Pancreas (tissue), 10 donors: ENCODE results near the gene GRID1. TPM values are rescaled to one million over a fixed set of nuclear protein-coding genes. Genes with fewer than 3 reads are reported as not detected.

Source experiments
- ATAC-seq, 4 donors: fragments of 200-7000 bp; cut with Tn5 transposase; one replicate each; pipeline versions ENCODE4 v1.8.0 to v1.9.1; 2020; ENCODE audit warnings: mild to moderate bottlenecking in 4 of 4, moderate library complexity in 4 of 4
- DNase-seq, 6 donors: peaks; one replicate each; pipeline ENCODE4 v3.0.0-alpha.2; 2020
- FAIRE-seq: peaks from 2 replicates; lab custom pipeline; 2012; peaks lifted over from hg19 to GRCh38; lab: Jason Lieb, UNC
- H3K27ac ChIP-seq, 4 donors: fragments of 200-600 bp; sonication (generic); 1 replicate in 3 of 4; 2 replicates in 1 of 4; pipeline versions ENCODE4 v1.5.0 to v1.8.0; 2020
- H3K27me3 ChIP-seq, 4 donors: fragments of 200-600 bp; one replicate each; pipeline ENCODE4 v1.8.0; 2021
- H3K36me3 ChIP-seq, 3 donors: fragments of 200-600 bp; sonication (generic) in 1 of 3; one replicate each; pipeline versions ENCODE4 v1.5.0 to v1.8.0; 2020 to 2021
- H3K4me1 ChIP-seq, 3 donors: fragments of 200-600 bp; one replicate each; pipeline ENCODE4 v1.8.0; 2021
- H3K4me3 ChIP-seq, 4 donors: fragments of 200-600 bp; sonication (generic) in 2 of 4; one replicate each; pipeline versions ENCODE4 v1.5.0 to v1.8.0; 2020 to 2021
- H3K9me3 ChIP-seq, 4 donors: fragments of 200-600 bp; one replicate each; pipeline ENCODE4 v1.8.0; 2021
- WGBS, 2 donors: extraction: QIAGEN DNeasy Blood & Tissue Kit; methylation state at CpG; one replicate each; pipeline ENCODE4 v1.1.7; 2013; 5-methylcytosine and 5-hydroxymethylcytosine counted together
- intact Hi-C, 3 donors: fragments of 100-400 bp; cut with DNase I; formaldehyde crosslinking; loops; one replicate each; pipeline versions ENCODE4 v1.11.1 to v1.14.2; 2022
- polyA plus RNA-seq, 2 donors: library from polyadenylated mRNA; stranded (reverse); fragments of 200-250 nt; gene quantifications; one replicate each; pipeline ENCODE4 v1.2.3, GENCODE V29; 2013
- total RNA-seq, 6 donors: library from RNA; stranded (reverse); fragmentation: NEBNext Ultra II Directional in 4 of 6; extraction: Animal tissue kit (Norgen Biotek cat#: 25700) in 4 of 6; gene quantifications; one replicate each; pipeline versions ENCODE4 v1.2.1 to v1.2.4, GENCODE V29; 2021 to 2023
- TF ChIP-seq, protein P1 (sequence below), 4 donors: fragments of 200-600 bp; sonication (generic) in 3 of 4; IDR thresholded peaks; one replicate each; pipeline versions ENCODE4 v1.5.0 to v1.8.0; 2021; ENCODE audit warnings: antibody characterized with exemption in 4 of 4
- donor health status: healthy with polysubstance abuse.
- donor health status: DM: no; HTN: no; CAD: no; lungs with moderate emphysema.
- donor health status: DM: no; HTN: no; CAD: no.
- donor health status: control.
- donor health status: control.
- donor health status: Bipolar disorder and iron deficiency.
- donor health status: DM: yes; HTN: yes; CAD: no.
- donor health status: DM: no; HTN: no; CAD: no.
- donor health status: DM: no; HTN: no; CAD: no.
- donor health status: DM: yes; HTN: yes; CAD: no.

The GRID1 gene
- total and polyA plus RNA-seq, 8 donors, result 0.05 to 1.5 (median 0.91) TPM

DNA sequence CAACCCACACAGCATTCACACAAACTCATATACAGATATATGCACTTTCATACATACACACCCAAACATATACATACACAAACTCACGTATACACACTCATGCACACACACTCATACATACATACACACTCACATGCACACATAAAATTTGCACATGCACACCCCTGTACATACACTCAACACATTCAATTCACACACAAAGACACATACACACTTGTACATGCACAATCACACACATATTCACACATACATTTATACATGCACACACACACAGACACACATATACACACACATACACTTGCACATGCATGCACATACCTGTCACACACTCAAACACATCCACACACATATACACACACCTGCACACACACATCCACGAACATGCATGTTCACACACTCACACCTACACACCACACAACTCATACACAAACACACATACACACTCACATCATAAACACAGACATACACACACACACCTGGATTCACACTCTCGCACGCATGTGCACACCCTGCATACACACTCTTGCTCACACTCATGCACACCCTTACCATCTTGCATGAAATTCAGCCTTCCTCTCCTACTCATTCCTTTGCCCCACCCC is 451.2 kb downstream of the GRID1 start:
- Histone ChIP-seq H3K27ac (no peak overlapping the region), H3K36me3 (no peaks in the 10 kb centered on the region), H3K4me3 (no peak overlapping the region), H3K27me3 (no peaks in the 10 kb centered on the region), H3K9me3 (no peaks in the 10 kb centered on the region), H3K4me1 (no peaks in the 10 kb centered on the region)
- WGBS, 2 donors, result 85 to 89% methylated on average over 4 of the region's 4 CpGs
- FAIRE-seq (no peak), DNase-seq (no peak), ATAC-seq (no peak)
- intact Hi-C loops, result no loop called here
- TF ChIP-seq, protein P1, sequence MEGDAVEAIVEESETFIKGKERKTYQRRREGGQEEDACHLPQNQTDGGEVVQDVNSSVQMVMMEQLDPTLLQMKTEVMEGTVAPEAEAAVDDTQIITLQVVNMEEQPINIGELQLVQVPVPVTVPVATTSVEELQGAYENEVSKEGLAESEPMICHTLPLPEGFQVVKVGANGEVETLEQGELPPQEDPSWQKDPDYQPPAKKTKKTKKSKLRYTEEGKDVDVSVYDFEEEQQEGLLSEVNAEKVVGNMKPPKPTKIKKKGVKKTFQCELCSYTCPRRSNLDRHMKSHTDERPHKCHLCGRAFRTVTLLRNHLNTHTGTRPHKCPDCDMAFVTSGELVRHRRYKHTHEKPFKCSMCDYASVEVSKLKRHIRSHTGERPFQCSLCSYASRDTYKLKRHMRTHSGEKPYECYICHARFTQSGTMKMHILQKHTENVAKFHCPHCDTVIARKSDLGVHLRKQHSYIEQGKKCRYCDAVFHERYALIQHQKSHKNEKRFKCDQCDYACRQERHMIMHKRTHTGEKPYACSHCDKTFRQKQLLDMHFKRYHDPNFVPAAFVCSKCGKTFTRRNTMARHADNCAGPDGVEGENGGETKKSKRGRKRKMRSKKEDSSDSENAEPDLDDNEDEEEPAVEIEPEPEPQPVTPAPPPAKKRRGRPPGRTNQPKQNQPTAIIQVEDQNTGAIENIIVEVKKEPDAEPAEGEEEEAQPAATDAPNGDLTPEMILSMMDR (IDR thresholded peaks at IDR 0.05), result no peak

GRCh38 chr10:85914720-85915119 is 451.9 kb downstream of the GRID1 start:
- no peak for FAIRE-seq
- 92 to 94% methylated on average over 3 of the region's 3 CpGs for WGBS, 2 donors

GRCh38 chr10:85908462-85908861 is 458.1 kb downstream of the GRID1 start:
- Histone ChIP-seq H3K27ac (no peak overlapping the region), H3K27me3 (no peaks in the 10 kb centered on the region), H3K4me3 (no peak overlapping the region), H3K36me3 (no peaks in the 10 kb centered on the region), H3K4me1 (no peaks in the 10 kb centered on the region), H3K9me3 (no peaks in the 10 kb centered on the region)
- WGBS, 2 donors, result 75 to 84% methylated on average over 3 of the region's 3 CpGs
- DNase-seq (no peak), ATAC-seq (no peak), FAIRE-seq (no peak)
- TF ChIP-seq, protein P1 (IDR thresholded peaks at IDR 0.05), result no peak
- intact Hi-C loops, result no loop called here

More at GRCh38 chr10:85914720-85915119, 451.9 kb downstream of the GRID1 start:
- no peak for ATAC-seq
- no peaks in the 10 kb centered on the region for H3K4me1 ChIP-seq
- TF ChIP-seq, protein P1 (IDR thresholded peaks at IDR 0.05), result no peak
- intact Hi-C loops, result no loop called here
- no peak overlapping the region for H3K27ac ChIP-seq
- no peak overlapping the region for H3K4me3 ChIP-seq
- H3K36me3 ChIP-seq, result no peaks in the 10 kb centered on the region
- H3K9me3 ChIP-seq, result no peaks in the 10 kb centered on the region
- DNase-seq, result no peak
- no peaks in the 10 kb centered on the region for H3K27me3 ChIP-seq

GRCh38 chr10:85902051-85902450 is 464.5 kb downstream of the GRID1 start:
- H3K9me3 ChIP-seq, result no peaks in the 10 kb centered on the region
- WGBS, 2 donors, result 65 to 75% methylated on average over 5 of the region's 5 CpGs
- ATAC-seq (no peak), FAIRE-seq (no peak), DNase-seq (no peak)
- H3K36me3 ChIP-seq, result no peaks in the 10 kb centered on the region
- intact Hi-C loops, result no loop called here
- H3K27me3 ChIP-seq, result no peaks in the 10 kb centered on the region
- TF ChIP-seq, protein P1 (IDR thresholded peaks at IDR 0.05), result no peak
- no peak overlapping the region for H3K4me3 ChIP-seq
- no peaks in the 10 kb centered on the region for H3K4me1 ChIP-seq
- H3K27ac ChIP-seq, result no peak overlapping the region

- Histone ChIP-seq H3K27me3 (no peaks in the 10 kb centered on the region), H3K4me1 (no peaks in the 10 kb centered on the region), H3K9me3 (no peaks in the 10 kb centered on the region), H3K36me3 (no peaks in the 10 kb centered on the region), H3K27ac (no peak overlapping the region), H3K4me3 (no peak overlapping the region)
- no peak for FAIRE-seq
- ATAC-seq, result no peak
- no peak for DNase-seq
- intact Hi-C loops, result no loop called here
- whole genome bisulfite sequencing, 2 donors, result 73 to 85% methylated on average over 4 of the region's 4 CpGs
- TF ChIP-seq, protein P1 (IDR thresholded peaks at IDR 0.05), result no peak
These were observed 465.0 kb downstream of the GRID1 start for GRCh38 chr10:85901599-85901998.
